HG02870 (cell line): Measurements from ENCODE around the gene ZNF83.
"Not testable (repeated sequence)": the region's sequence is repeated elsewhere in the genome, so short reads cannot be mapped to it uniquely, and the experiment has no call there.

Source experiments
- ATAC-seq: cut with Tn5 transposase; IDR thresholded peaks from one replicate; pipeline ENCODE4 v1.9.1; 2021; ENCODE audit warnings: mild to moderate bottlenecking, moderate library complexity; ENCODE audit not compliant: unreplicated experiment

Gene ZNF83

DNA sequence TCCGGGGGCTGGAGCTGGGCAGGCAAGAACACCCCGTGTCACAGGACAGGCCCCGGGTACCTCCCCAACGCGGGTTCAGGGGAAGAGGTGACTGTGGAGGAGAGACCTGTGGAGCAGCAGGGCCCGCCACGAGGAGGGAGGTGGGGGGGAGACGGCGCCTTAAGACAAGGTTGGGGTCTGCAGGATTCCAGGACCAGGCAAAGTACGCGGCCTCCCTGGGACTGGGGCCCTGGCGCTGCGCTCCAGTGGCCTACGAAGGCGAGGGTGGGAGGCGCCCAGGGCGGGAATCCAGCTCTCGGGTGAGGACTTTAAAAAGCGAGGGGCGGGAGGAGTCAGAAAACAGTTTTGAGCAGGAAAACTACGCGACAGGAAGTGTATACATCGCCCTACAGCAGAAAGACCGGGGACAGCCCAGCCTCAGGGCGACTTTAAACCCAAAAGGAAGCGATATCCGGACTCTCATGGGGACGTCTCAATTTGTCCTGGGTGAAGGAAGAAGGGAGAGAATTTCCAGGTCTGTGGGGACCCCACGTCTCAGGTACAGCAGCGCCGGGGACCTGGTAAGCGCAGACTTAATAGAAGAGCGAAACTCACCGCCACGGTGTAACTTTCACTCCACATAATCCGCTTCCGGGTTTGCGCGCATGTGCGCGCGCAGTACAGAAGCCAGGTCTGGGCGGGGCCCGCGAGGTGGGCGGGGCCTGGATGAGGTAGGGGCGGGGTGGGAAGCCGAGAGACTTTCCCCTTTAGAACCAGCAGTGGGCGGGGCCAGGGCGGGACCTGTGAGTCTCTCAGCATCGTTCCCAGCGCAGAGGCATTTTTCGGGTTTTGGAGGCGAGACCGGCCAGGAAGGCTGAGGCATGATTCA, at the start of gene ZNF83:
TSS of gene ZNF83 (minus strand) at position 638 of the 868 bp plus-strand sequence.
- peak; percentile 81 for ATAC-seq

DNA sequence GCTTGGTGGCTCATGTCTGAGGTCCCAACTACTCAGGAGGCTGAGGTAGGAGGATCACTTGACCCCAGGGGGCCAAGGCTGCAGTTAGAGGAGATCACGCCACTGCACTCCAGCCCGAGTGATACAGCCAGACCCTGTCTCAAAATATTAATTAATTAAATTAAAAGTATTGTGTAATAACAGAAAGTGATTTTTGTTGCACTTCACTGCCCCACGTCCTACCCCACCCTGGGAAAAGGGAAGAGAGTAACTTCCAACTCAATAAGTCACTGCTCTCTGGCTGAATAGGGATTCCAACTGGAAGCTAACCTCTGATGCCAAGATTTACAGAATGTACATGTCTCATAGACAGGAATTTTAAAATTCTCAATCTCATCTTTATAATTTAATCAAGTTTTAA, 49.5 kb upstream of the ZNF83 start:
- ATAC-seq = no peak

GRCh38 chr19:52685811-52686210, 47.7 kb upstream of the ZNF83 start:
- no peak for ATAC-seq

GRCh38 chr19:52681216-52681615, 43.1 kb upstream of the ZNF83 start:
- ATAC-seq = not testable (repeated sequence)

GRCh38 chr19:52679598-52679997, 41.4 kb upstream of the ZNF83 start:
- ATAC-seq = no peak

- ATAC-seq = not testable (repeated sequence)
These were observed 37.1 kb upstream of the ZNF83 start for GRCh38 chr19:52675239-52675638.

DNA sequence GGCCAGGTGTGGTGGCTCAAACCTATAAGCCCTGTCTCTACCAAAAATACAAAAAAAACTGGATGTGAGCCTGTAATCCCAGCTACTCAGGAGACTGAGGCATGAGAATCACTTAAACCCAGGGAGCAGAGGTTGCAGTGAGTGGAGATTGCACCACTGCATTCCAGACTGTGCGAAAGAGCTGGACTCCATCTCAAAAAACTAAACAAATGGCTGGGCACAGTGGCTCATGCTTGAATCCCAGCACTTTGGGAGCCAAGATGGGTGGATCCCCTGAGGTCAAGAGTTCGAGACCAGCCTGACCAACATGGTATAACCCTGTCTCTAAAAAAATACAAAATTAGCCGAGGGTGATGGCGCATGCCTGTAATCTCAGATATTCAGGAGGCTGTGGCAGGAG, 34.9 kb upstream of the ZNF83 start:
- ATAC-seq = no peak

GRCh38 chr19:52670046-52670445, 31.9 kb upstream of the ZNF83 start:
- ATAC-seq = no peak

DNA sequence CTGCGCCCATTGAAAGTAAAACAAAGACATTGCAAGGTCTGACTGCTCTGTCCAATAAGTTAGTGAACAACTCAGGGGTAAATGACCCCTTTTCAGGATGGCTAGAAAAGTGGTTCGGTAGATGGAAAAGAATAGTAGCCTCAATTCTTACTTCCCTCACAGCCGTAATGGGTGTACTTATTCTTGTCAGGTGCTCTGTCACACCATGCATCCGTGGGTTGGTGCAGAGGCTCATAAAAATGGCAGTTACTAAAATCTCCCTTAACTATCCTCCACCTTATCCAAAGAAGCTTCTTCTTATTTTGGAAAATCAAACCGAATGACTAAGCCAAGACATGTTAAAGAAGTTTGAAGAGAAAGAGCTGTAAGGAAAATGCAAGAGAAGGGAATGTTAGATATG, 31.4 kb upstream of the ZNF83 start:
- no peak for ATAC-seq

GRCh38 chr19:52667972-52668371, 29.8 kb upstream of the ZNF83 start:
- ATAC-seq = no peak

DNA sequence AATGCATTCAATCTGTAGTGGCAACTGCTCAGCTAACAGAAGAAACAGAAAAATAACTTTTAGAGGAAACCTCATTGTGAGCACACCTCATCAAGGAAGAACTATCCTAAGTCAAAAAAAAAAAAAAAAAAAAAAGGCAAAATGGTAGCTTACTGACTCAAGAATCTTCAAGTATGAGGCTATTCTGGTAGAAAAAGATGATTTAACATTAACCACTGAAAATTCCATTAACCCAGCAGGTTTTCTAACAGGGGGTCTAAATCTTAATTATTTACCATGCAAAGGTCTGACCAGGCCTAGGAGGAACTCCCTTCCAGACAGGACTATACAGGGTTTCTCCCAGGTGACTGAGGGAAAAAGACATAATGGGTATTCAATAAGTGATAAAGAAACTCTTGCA, 28.4 kb upstream of the ZNF83 start:
- no peak for ATAC-seq

GRCh38 chr19:52665529-52665928, 27.4 kb upstream of the ZNF83 start:
- ATAC-seq = no peak

DNA sequence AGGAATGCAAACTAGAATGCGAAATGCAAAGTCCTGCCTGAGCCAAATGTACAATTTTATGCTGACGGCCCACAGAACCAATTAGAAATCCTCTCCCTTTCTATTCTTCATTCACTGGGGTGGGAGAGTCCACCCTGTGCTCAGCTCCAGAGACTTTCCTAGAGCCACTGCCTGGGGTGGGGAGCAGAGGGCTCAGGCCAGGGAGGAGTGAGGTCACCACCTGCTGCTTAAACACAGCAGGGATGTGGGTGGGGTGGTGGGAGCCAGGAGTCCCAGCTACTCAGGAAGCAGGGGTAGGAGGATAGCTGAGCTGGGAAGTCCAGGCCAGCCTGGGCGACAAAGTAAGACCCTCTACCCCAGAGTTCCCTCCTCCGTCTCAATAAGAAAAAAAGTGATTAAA, 26.9 kb upstream of the ZNF83 start:
- ATAC-seq = no peak

DNA sequence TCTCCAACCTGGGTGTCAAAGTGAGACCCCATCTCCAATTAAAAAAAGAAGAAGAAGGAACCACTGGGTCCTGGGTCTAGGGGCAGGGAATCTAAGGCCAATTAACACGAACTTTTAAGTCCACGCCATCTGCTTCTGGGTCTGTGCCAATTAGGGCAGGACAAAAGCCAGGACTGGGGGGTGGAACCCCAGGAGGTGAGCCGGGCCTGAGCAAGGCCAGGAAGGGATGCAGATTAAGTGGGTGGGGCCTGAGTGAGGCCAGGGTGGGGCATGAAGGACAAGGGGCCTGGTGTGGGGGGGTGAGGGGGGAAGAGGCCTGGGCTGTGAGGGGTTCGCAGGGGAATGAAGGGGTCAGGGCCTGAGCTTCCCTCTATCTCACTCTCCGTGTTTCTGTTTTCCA, 26.3 kb upstream of the ZNF83 start:
- ATAC-seq = no peak

GRCh38 chr19:52662631-52663030, 24.5 kb upstream of the ZNF83 start:
- no peak for ATAC-seq

GRCh38 chr19:52660981-52661380, 22.8 kb upstream of the ZNF83 start:
- ATAC-seq = no peak

DNA sequence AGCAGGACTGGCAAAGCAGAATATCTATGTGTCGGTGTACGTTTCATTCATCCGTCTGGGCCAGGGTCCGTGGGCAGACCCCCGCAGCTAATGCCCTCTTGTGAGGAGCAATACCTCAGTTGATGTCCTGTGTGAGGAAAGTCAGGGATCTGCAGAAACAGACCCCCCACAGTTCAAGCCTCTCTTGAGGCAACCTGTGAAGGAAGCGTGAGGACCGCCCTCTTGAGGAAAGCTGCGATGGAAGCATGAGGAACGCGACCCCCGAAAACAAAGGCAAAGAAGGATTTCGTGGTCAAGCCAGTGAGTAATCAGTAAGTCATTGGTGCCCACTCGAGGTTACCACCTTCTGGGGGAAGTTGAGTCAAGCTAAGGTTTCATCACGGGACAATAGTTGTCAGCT, 20.9 kb upstream of the ZNF83 start:
- no peak for ATAC-seq

GRCh38 chr19:52658595-52658994, 20.4 kb upstream of the ZNF83 start:
- ATAC-seq = no peak

- no peak for ATAC-seq
These were observed 15.0 kb upstream of the ZNF83 start for GRCh38 chr19:52653161-52653560.

- ATAC-seq = no peak
These were observed 13.8 kb upstream of the ZNF83 start for GRCh38 chr19:52651956-52652355.

- ATAC-seq = no peak
These were observed 10.3 kb upstream of the ZNF83 start for GRCh38 chr19:52648336-52649016.

DNA sequence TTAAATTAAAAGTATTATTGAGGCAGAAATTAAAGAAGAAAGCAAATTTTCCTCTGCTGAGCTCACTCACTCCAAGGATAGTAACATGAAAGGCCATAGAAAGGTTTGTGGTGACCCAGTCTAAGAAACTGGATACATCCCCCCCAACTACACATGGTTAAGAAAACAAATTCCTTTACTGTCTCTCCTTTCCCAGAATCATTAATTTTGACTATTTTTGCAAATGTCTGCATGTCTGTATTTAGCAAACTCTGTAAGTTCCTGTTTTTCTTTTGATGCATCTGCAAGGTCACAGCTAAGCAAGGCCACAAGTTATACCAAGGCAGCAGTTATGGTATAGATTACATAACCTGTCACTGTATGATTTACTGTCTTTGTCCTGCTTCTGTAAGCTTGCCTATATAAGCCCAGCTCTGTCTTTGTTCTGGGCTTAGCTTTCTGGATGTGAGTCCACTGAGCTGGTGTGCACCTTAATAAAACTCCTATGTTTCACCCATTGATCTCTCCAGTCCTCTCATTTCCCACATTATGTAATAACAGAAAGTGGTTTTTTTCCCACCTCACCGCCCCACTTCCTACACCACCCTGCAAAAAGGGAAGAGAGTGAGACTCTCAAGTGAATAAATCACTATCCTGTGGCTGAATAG, 8.5 kb upstream of the ZNF83 start:
- no peak for ATAC-seq
